Thyroid gland (tissue), 4 donors: ENCODE data around the gene ROCK1. TPM values are rescaled to one million over a fixed set of nuclear protein-coding genes. Genes with fewer than 3 reads are reported as not detected.

Experiments
- DNase-seq, 2 donors: peaks; one replicate each; pipeline ENCODE4 v3.0.0-alpha.2; 2019
- H3K27ac ChIP-seq, 3 donors: fragments of 200-600 bp; sonication (generic); 1 replicate in 2 of 3; 2 replicates in 1 of 3; pipeline ENCODE4 v1.5.1; 2016 to 2019; ENCODE audit warnings: mild to moderate bottlenecking in 1 of 3, moderate library complexity in 1 of 3
- H3K27me3 ChIP-seq: fragments of 200-600 bp; sonication (generic); one replicate; pipeline ENCODE4 v1.5.1; 2019
- H3K36me3 ChIP-seq, 2 donors: fragments of 200-600 bp; sonication (generic); one replicate each; pipeline ENCODE4 v1.5.1; 2016 to 2019
- H3K4me1 ChIP-seq, 2 donors: fragments of 200-600 bp; sonication (generic); one replicate each; pipeline ENCODE4 v1.5.1; 2017 to 2019
- H3K4me3 ChIP-seq, 3 donors: fragments of 200-600 bp; sonication (generic); replicated peaks in 1 of 3; 1 replicate in 2 of 3; 2 replicates in 1 of 3; pipeline ENCODE4 v1.5.1; 2016; ENCODE audit warnings: mild to moderate bottlenecking in 1 of 3
- H3K9me3 ChIP-seq: fragments of 200-600 bp; sonication (generic); one replicate; pipeline ENCODE4 v1.5.1; 2017
- CTCF ChIP-seq, 6 experiments: fragments of 200-600 bp in 3 of 6; fragments of 450-650 bp in 3 of 6; sonication (generic) in 3 of 6; IDR thresholded peaks; one replicate each; pipeline ENCODE4 v1.5.1; 2016 to 2019; ENCODE audit warnings: antibody characterized with exemption in 6 of 6, mild to moderate bottlenecking in 2 of 6, inconsistent platforms in 1 of 6, moderate library complexity in 1 of 6
- POLR2A ChIP-seq, 2 donors: fragments of 450-650 bp; IDR thresholded peaks; one replicate each; pipeline ENCODE4 v1.6.1; 2017; ENCODE audit warnings: antibody characterized with exemption in 2 of 2, mild to moderate bottlenecking in 2 of 2, moderate library complexity in 1 of 2
- WGBS, 2 donors: methylation state at CpG; one replicate each; pipeline ENCODE4 v1.1.5; 2017; 5-methylcytosine and 5-hydroxymethylcytosine counted together
- intact Hi-C: fragments of 100-400 bp; cut with DNase I; formaldehyde crosslinking; loops from one replicate; pipeline ENCODE4 v1.15.1; 2023
- total RNA-seq, 4 donors: library from RNA; depleted of rRNA; stranded (reverse); fragments of >200 nt; gene quantifications; one replicate each; pipeline ENCODE4 v1.2.3, GENCODE V29; 2016

The ROCK1 gene
- total RNA-seq, 4 donors from 2014 or later: 45.3 to 68.9 (median 57.8) TPM

- no peak for DNase-seq
- H3K4me3 ChIP-seq: no peak overlapping the region
- TF ChIP-seq POLR2A (IDR thresholded peaks at IDR 0.05) (no peak), CTCF (IDR thresholded peaks at IDR 0.05) (no peak)
- H3K9me3 ChIP-seq: no peaks in the 10 kb centered on the region
- no peaks in the 10 kb centered on the region for H3K27me3 ChIP-seq
- peaks cover 3 to 4% of the 10 kb centered on the region in 2 donors for H3K36me3 ChIP-seq
- H3K27ac ChIP-seq: no peak overlapping the region
- peaks cover 0 to 8% of the 10 kb centered on the region in 2 donors for H3K4me1 ChIP-seq
- intact Hi-C loops: no loop called here
These were observed 110.9 kb downstream of the ROCK1 start for GRCh38 chr18:21000667-21001066.

GRCh38 chr18:20997371-20997770 lies 114.2 kb downstream of the ROCK1 start:
- Histone ChIP-seq H3K27ac (no peak overlapping the region), H3K4me1 (no peaks in the 10 kb centered on the region), H3K9me3 (no peaks in the 10 kb centered on the region), H3K4me3 (no peak overlapping the region), H3K36me3 (no peaks in the 10 kb centered on the region), H3K27me3 (no peaks in the 10 kb centered on the region)
- DNase-seq: no peak
- intact Hi-C loops: no loop called here
- TF ChIP-seq POLR2A (IDR thresholded peaks at IDR 0.05) (no peak), CTCF (IDR thresholded peaks at IDR 0.05) (no peak)

GRCh38 chr18:20996418-20996817 lies 115.2 kb downstream of the ROCK1 start:
- Histone ChIP-seq H3K4me1 (no peaks in the 10 kb centered on the region), H3K9me3 (no peaks in the 10 kb centered on the region), H3K27me3 (no peaks in the 10 kb centered on the region), H3K36me3 (no peaks in the 10 kb centered on the region), H3K27ac (no peak overlapping the region), H3K4me3 (no peak overlapping the region)
- no peak for DNase-seq
- 92 to 93% methylated on average over 1 of the region's 1 CpG for WGBS, 2 donors
- no peak for TF ChIP-seq POLR2A (IDR thresholded peaks at IDR 0.05)
- no peak for TF ChIP-seq CTCF (IDR thresholded peaks at IDR 0.05)
- intact Hi-C loops: no loop called here

GRCh38 chr18:20988726-20989125 lies 122.9 kb downstream of the ROCK1 start:
- intact Hi-C loops: no loop called here
- 93 to 95% methylated on average over 3 of the region's 3 CpGs for WGBS, 2 donors
- no peak for DNase-seq
- Histone ChIP-seq H3K4me3 (no peak overlapping the region), H3K27ac (no peak overlapping the region), H3K36me3 (peaks cover 9 to 17% of the 10 kb centered on the region in 2 donors), H3K4me1 (no peaks in the 10 kb centered on the region), H3K27me3 (no peaks in the 10 kb centered on the region), H3K9me3 (no peaks in the 10 kb centered on the region)
- no peak for TF ChIP-seq CTCF (IDR thresholded peaks at IDR 0.05)
- TF ChIP-seq POLR2A (IDR thresholded peaks at IDR 0.05): no peak

GRCh38 chr18:20975077-20975476 lies 136.5 kb downstream of the ROCK1 start:
- H3K36me3 ChIP-seq: peaks cover 11 to 14% of the 10 kb centered on the region in 2 donors
- intact Hi-C loops: no loop called here

More at GRCh38 chr18:20975077-20975476, 136.5 kb downstream of the ROCK1 start:
- 97% methylated on average over 2 of the region's 2 CpGs for WGBS, 2 donors
- Histone ChIP-seq H3K4me3 (no peak overlapping the region), H3K4me1 (no peaks in the 10 kb centered on the region), H3K9me3 (no peaks in the 10 kb centered on the region), H3K27me3 (no peaks in the 10 kb centered on the region), H3K27ac (no peak overlapping the region)
- DNase-seq: no peak
- no peak for TF ChIP-seq CTCF (IDR thresholded peaks at IDR 0.05)
- no peak for TF ChIP-seq POLR2A (IDR thresholded peaks at IDR 0.05)
